Loucy (cell line): ENCODE data around the gene TMC5.

ENCODE experiments used
- H2AFZ ChIP-seq: fragments of 200-600 bp; sonication (generic); 2 replicates; pipeline ENCODE4 v1.6.0; 2016; ENCODE audit warnings: antibody characterized with exemption, mild to moderate bottlenecking, low read length, moderate library complexity
- H3F3A ChIP-seq: fragments of 200-600 bp; 2 replicates; pipeline ENCODE4 v1.6.0; 2016; ENCODE audit warnings: antibody characterized with exemption, low read depth, mild to moderate bottlenecking
- H3K27me3 ChIP-seq: fragments of 200-600 bp; sonication (generic); 2 replicates; pipeline ENCODE4 v1.6.1; 2014; ENCODE audit warnings: low read length, mild to moderate bottlenecking; ENCODE audit not compliant: insufficient read depth, poor library complexity, severe bottlenecking
- H3K36me3 ChIP-seq: fragments of 200-600 bp; sonication (generic); 2 replicates; pipeline ENCODE4 v1.6.1; 2016; ENCODE audit warnings: low read length; ENCODE audit not compliant: insufficient read depth
- H3K4me1 ChIP-seq: fragments of 200-600 bp; sonication (generic); 2 replicates; pipeline ENCODE4 v1.5.1; 2014; ENCODE audit warnings: low read length, mild to moderate bottlenecking; ENCODE audit not compliant: insufficient read depth, poor library complexity, severe bottlenecking
- H3K4me2 ChIP-seq: fragments of 200-600 bp; sonication (generic); 2 replicates; pipeline ENCODE4 v1.6.0; 2014; ENCODE audit warnings: antibody characterized with exemption, low read length, low read depth, mild to moderate bottlenecking; ENCODE audit not compliant: poor library complexity, severe bottlenecking
- H3K4me3 ChIP-seq: fragments of 200-600 bp; sonication (generic); 2 replicates; pipeline ENCODE4 v1.5.1; 2014; ENCODE audit warnings: low read length, mild to moderate bottlenecking, mixed read lengths; ENCODE audit not compliant: poor library complexity, severe bottlenecking
- H3K79me2 ChIP-seq: fragments of 200-600 bp; sonication (generic); 2 replicates; pipeline ENCODE4 v1.6.1; 2014; ENCODE audit warnings: low read length; ENCODE audit not compliant: insufficient read depth
- H3K9ac ChIP-seq: fragments of 200-600 bp; sonication (generic); 2 replicates; pipeline ENCODE4 v1.6.0; 2014; ENCODE audit warnings: mild to moderate bottlenecking, low read depth, low read length, moderate library complexity; ENCODE audit not compliant: poor library complexity, severe bottlenecking
- H3K9me2 ChIP-seq: fragments of 200-600 bp; sonication (generic); replicated peaks from 2 replicates; pipeline ENCODE4 v1.6.1; 2016; ENCODE audit warnings: low read depth, low read length, mixed read lengths
- H3K9me3 ChIP-seq: fragments of 200-600 bp; sonication (generic); 2 replicates; pipeline ENCODE4 v1.6.1; 2014; ENCODE audit warnings: mild to moderate bottlenecking, antibody characterized with exemption, low read length, low read depth; ENCODE audit not compliant: insufficient read depth
- H4K20me1 ChIP-seq: fragments of 200-600 bp; sonication (generic); 2 replicates; pipeline ENCODE4 v1.6.0; 2014; ENCODE audit warnings: antibody characterized with exemption, low read length, mild to moderate bottlenecking; ENCODE audit not compliant: insufficient read depth, poor library complexity, severe bottlenecking
- EZH2phosphoT487 ChIP-seq: fragments of 200-600 bp; IDR thresholded peaks from 2 replicates; pipeline ENCODE4 v1.6.1; 2018; ENCODE audit warnings: antibody characterized with exemption, mild to moderate bottlenecking, moderate library complexity, borderline replicate concordance
- TF ChIP-seq, protein P1 (sequence below): fragments of 200-600 bp; sonication (generic); conservative IDR thresholded peaks from 2 replicates; pipeline ENCODE4 v1.5.1; 2014; ENCODE audit warnings: mild to moderate bottlenecking, antibody characterized with exemption, low read length

Gene TMC5

DNA sequence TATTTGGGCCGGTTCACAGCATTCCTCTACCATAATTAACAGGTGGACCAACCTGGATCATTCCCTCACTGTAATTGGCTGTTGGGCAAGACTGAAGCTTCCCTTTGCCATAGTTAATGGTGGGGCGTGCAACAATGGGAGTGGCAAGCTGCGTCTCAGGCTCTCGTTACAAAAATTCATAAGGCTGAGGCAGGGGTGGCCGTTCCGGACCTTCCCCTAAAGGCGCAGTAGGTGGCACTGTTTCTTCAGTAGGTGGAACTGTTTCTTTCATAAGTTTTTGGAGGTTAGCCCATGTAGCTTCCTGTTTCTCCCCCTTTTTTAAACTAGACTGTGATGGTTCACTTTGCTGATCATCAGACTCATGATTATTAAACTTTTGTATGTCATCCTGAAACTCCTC is 17.0 kb upstream of the TMC5 start:
- H3K79me2 ChIP-seq = no peaks in the 10 kb centered on the region
- no peak overlapping the region for H3K4me2 ChIP-seq
- H3K27me3 ChIP-seq = no peaks in the 10 kb centered on the region
- no peaks in the 10 kb centered on the region for H4K20me1 ChIP-seq
- H3K4me1 ChIP-seq = no peaks in the 10 kb centered on the region
- H3K9me2 ChIP-seq = no peaks in the 10 kb centered on the region
- no peak overlapping the region for H3K9ac ChIP-seq
- TF ChIP-seq, protein P1, sequence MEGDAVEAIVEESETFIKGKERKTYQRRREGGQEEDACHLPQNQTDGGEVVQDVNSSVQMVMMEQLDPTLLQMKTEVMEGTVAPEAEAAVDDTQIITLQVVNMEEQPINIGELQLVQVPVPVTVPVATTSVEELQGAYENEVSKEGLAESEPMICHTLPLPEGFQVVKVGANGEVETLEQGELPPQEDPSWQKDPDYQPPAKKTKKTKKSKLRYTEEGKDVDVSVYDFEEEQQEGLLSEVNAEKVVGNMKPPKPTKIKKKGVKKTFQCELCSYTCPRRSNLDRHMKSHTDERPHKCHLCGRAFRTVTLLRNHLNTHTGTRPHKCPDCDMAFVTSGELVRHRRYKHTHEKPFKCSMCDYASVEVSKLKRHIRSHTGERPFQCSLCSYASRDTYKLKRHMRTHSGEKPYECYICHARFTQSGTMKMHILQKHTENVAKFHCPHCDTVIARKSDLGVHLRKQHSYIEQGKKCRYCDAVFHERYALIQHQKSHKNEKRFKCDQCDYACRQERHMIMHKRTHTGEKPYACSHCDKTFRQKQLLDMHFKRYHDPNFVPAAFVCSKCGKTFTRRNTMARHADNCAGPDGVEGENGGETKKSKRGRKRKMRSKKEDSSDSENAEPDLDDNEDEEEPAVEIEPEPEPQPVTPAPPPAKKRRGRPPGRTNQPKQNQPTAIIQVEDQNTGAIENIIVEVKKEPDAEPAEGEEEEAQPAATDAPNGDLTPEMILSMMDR = no peak
- no peak for TF ChIP-seq EZH2phosphoT487
- no peaks in the 10 kb centered on the region for H3K36me3 ChIP-seq
- H2AFZ ChIP-seq = no peak overlapping the region
- no peaks in the 10 kb centered on the region for H3F3A ChIP-seq
- no peaks in the 10 kb centered on the region for H3K9me3 ChIP-seq
- no peak overlapping the region for H3K4me3 ChIP-seq

GRCh38 chr16:19406891-19407491 is 10.7 kb upstream of the TMC5 start:
- H3F3A ChIP-seq = no peaks in the 10 kb centered on the region
- no peak overlapping the region for H3K9ac ChIP-seq
- no peaks in the 10 kb centered on the region for H3K9me2 ChIP-seq
- H3K27me3 ChIP-seq = no peaks in the 10 kb centered on the region
- TF ChIP-seq, protein P1 = no peak
- TF ChIP-seq EZH2phosphoT487 = no peak
- H2AFZ ChIP-seq = no peak overlapping the region
- H3K4me3 ChIP-seq = no peak overlapping the region
- no peaks in the 10 kb centered on the region for H3K9me3 ChIP-seq
- no peak overlapping the region for H3K4me2 ChIP-seq
- H4K20me1 ChIP-seq = no peaks in the 10 kb centered on the region
- H3K4me1 ChIP-seq = no peaks in the 10 kb centered on the region
- no peaks in the 10 kb centered on the region for H3K36me3 ChIP-seq
- no peaks in the 10 kb centered on the region for H3K79me2 ChIP-seq

GRCh38 chr16:19410435-19411171 is 7.1 kb upstream of the TMC5 start:
- H3F3A ChIP-seq = no peaks in the 10 kb centered on the region
- H3K27me3 ChIP-seq = no peaks in the 10 kb centered on the region
- no peaks in the 10 kb centered on the region for H3K36me3 ChIP-seq
- no peaks in the 10 kb centered on the region; the same call in 1 of the 2 replicates for H3K9me3 ChIP-seq
- H3K4me1 ChIP-seq = no peaks in the 10 kb centered on the region
- H3K9me2 ChIP-seq = no peaks in the 10 kb centered on the region
- no peak overlapping the region for H2AFZ ChIP-seq
- no peaks in the 10 kb centered on the region for H3K79me2 ChIP-seq
- H3K4me2 ChIP-seq = no peak overlapping the region
- no peak overlapping the region for H3K9ac ChIP-seq
- TF ChIP-seq, protein P1 = no peak
- no peak for TF ChIP-seq EZH2phosphoT487
- no peaks in the 10 kb centered on the region for H4K20me1 ChIP-seq
- no peak overlapping the region for H3K4me3 ChIP-seq
